CD4-positive, alpha-beta T cell treated with Interleukin-6 for 4 hours (primary cell): ENCODE data around the gene ZBED4.

ENCODE experiments used
- DNase-seq: peaks from one replicate; pipeline ENCODE4 v3.0.0-alpha.2; 2020; ENCODE audit warnings: mixed read lengths

The ZBED4 gene

DNA sequence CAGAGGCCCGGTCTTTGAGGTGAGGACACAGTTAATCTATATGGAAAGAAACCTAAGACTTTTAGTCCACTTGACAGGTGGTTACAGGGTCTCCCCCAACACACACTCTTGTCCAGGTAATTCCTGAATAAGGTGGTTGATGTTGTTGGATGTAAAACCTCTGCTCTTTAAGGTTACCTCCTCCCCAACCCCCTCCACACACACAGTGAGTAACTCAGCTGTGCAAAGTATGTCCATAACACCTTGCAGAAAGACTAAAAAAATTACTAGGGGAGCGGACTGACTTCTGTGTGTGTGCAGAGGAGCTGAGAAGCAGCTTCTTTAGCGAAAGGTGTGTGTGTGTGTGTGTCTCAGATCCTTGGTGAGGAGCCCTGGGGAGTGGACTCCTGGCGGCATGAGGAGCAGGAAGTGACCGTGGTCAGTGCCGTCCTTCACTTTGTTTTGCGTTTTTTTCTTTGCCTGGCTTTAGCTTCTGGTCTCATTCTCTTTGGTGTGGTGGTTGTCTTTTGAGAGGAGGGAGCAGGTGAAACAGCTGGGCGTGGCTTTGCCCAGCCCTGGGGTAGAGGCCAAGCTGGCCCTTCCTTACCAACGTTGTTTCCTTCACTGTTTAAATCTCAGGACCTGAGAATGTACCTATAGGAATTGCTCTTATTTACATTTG, 1.7 kb downstream of the ZBED4 start:
- DNase-seq, result no peak

DNA sequence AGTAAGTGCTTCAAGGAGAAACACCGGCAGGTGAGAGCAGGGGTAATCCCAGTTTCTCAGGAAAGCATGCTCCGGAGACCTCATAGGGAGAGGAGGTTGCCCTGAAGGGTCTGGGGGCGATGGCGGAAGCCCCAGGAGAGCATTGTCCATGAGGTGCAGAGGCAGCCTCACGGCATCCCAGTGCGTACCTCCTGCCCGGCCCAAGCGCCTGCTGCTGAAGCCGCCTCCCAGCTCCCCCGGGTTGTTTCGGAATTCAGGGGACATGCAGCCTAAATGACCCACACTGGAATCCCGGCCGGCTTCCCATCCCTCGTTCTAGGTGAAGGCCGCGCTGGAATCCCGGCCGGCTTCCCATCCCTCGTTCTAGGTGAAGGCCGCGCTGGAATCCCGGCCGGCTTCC, 2.7 kb downstream of the ZBED4 start:
- DNase-seq, result no peak

DNA sequence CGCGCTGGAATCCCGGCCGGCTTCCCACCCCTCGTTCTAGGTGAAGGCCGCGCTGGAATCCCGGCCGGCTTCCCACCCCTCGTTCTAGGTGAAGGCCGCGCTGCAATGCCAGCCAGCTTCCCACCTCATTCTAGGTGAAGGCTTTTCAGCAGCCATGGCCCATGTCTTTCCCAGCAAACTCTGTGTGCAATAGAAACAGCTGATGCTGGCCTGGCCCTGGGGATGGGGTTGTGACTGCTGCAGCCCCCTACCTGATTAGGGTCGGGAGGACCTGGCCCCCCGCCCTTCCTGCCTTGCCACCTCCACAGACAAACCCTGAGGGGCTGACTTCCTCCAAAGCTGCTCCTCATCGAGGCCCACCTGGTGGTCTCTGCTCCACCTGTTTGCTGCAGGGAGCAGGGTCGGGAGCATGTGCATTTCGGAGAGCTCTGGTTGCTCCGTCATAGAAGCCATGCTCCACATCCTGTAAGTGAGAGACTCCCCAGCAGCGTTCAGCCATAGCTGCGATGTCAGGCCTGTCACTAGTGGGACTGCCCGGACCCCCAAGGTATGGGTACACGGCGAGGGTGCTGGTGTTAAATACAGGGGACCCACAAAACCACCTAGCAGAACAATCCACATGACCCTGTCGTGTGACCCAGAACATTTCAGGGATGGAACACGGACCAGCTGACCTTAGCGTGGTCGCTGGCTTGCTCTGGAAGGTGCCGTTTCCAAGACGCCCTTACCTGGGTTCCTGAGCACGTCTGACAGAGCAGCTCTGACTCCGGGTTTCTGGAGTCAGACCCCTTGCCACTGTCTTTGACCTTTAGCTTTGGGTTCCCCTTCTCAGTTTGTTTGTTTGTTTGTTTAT, 3.3 kb downstream of the ZBED4 start:
- no peak for DNase-seq

DNA sequence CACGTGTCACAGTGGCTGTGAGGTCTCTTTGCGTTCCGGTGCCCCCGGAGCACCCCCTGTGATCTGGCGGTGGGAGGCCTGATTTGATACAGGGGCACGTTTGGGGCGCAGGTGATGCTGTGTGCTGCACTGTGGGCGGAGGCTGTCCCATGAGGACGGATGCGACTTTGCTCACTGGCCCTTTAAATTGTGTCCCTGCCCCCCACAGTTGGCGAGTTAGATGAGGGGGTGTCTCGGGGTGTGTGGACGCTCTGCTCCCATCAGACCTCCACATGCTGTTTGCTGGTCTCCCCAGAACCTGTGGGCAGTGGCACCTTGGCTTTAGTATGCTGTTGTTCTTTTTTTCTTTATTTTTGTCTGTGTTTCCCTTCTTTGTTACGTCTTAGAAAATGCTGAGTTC, 5.2 kb downstream of the ZBED4 start:
- no peak for DNase-seq

GRCh38 chr22:49861642-49862495, 8.2 kb downstream of the ZBED4 start:
- no peak for DNase-seq

DNA sequence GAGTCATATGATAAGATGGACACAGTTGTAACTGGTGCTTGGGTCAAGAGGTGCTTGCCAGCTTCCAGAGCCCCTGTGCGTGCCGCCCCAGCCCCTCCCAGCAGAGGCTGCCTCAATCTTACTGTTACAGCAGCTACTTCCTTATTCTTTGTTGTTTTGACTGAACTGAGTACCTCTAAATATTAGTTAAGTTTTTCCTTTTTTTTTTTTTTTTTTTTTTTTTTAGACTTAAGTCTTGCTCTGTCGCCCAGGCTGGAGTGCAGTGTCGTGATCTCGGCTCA, 8.8 kb downstream of the ZBED4 start:
- no peak for DNase-seq

DNA sequence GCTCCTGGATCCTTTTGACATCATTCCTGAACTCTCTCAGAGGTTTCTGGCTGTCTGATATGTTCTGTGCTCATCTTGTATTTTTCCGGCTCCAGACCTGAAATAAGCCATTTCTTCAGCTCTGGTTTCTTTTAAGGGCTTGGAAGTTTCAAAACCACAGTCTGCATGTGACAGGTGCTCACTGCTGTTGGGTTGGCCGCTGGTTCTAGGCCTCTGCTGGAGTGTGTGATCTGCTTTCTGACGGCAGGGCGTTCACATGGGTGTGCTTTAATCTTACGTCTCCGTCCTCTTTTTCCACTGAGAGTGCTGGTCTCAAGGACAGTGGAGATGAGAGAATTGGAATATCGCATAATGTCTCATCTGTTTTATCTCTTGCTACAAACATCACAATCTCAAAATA, 10.3 kb downstream of the ZBED4 start:
- DNase-seq, result no peak

DNA sequence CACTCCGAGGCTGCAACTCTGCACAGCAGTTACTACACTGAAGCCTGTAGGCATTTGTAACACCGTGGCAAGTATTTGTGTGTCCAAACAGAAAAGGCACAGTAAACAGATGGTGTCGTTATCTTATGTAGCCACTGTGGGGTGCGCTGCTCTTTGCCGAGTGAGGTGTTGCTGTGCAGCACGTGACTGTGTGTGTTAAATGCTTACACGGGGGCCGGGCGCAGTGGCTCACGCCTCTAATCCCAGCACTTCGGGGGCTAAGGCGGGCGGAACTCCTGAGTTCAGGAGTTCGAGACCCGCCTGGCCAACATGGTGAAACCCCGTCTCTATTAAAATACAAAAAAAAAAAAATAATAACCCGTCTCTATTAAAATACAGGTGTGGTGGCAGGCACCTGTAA, 11.5 kb downstream of the ZBED4 start:
- no peak for DNase-seq

DNA sequence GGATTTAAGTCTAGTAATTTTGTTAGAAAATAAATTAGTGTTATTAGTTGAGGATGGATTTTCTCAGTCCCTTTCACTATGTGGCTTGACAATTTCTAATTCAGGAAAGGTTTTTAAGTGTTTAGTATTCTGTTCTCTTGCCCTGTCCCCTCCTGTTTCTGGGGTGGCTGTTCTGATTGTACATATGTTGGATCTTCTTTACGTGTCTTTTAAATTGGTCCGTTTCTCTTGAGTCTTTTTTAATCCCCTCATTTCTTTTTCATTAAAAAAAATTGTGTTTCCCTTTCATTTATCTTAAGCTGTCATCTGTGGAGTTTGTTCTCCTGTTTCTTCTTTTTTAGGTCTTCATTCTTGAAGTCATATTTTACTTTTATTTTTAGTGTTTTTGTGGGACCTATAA, 12.5 kb downstream of the ZBED4 start:
- DNase-seq, result no peak

- DNase-seq, result no peak
Measured at GRCh38 chr22:49866646-49867045, 13.0 kb downstream of the ZBED4 start.

DNA sequence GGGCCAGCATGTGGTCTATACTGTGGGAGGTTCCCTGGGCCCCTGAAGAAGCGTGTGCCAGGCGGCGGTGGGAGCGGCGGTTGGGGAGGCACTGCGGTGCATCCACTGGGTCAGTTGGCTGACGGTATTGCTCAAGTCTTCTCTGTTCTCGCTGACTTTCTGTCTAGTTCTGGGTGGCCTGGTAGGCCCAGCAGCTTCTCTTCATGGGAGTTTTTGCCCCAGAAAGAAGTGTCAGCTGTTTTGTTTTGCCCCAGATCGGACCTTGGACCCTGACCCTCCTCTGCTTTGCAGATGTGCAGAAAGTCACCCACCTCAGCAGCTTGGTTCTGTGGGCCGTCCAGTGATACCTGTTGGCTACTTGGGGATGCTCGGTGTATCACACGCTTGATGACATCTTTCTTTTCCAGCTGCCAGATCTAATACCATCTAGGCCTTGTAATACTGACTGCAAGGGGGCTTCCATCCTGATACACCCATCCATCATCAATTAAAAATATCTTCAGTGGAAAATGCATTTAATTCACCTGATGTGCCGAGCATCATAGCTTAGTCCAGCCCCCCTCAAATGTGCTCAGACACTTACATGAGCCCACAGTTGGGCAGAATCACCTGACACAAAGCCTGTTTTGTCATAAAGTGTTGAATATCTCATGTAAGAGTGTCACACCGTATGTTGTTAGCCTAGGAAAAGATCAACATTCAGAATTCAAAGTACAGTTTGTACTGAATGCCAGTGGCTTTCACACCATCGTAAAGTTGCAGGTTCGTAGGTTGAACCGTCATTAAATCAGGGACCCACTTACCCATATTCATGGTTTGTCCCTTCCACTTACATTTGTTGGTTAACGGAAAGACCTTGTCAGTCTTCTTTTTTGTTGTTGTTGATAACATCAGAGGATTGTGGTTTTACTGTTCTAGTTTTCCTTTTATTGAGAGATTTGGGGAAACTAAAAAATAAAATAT, 13.9 kb downstream of the ZBED4 start:
- no peak for DNase-seq

DNA sequence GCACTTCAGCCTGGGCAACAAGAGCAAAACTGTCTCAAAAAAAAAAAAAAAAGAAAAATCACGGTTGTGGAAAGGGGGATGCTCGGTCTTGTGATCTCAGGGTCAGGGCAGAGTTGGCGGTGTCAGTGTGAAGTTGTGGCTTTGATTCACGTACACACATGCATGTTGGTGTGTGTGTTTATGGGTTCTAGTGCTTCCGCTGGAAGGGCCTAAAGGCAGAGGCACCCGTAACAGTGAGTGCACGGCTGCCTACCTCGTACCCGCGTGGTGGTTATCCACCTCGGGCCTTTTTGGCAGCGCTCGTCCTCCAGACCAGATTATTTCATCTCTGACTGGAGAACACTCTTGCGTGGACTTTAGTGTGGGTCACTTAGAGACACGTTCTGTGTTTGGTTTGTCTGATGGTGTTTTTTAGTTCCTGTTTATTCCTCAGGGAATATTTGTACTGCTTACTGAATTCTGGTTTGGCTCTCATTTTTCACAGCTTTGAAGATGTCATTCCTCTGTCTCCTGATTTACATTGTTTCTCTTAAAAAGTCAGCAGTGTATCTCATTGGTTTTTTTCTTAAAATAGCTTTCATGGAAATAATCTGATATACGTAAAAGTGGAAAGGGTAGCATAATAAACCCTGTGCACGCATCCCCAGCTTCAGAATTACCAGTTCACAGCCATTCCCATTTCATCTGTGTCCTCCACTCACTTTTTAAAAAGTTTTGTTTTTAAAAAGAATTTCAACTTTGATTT, 15.6 kb downstream of the ZBED4 start:
- DNase-seq, result no peak

GRCh38 chr22:49869845-49870712, 16.4 kb downstream of the ZBED4 start:
- DNase-seq, result peak; percentile 31

DNA sequence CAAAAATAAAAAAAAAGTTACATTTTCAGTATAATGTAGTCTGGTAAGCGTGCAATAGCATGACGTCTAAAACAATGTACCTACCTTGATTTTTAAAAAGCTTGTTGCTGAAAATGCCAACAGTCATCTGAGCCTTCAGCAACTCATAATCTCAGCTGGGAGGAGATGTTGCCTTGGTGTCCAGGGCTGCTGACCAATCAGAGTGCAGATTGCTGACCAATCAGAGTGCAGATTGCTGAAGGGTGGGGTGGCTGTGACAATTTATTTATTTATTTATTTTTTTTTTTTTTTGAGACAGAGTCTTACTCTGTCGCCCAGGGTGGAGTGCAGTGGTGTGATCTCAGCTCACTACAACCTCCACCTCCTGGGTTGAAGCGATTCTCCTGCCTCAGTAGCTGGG, 17.8 kb downstream of the ZBED4 start:
- DNase-seq, result no peak

DNA sequence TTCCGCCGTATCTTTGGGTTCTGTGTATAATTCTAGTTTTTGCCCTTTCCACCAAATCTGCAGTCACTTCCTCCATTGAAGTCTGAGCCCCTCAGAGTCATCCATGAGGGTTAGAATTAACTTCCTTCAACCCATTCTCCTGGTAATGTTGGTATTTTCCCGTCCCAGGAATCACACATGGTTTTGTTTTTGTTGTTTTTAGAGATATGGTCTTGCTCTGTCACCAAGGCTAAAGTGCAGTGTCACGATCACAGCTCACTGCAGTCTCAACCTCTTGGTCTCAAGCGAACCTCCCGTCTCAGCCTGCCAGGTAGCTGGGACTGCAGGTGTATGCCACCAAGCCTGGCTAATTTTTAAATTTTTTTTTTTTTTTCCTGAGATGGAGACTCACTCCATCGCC, 18.7 kb downstream of the ZBED4 start:
- DNase-seq, result no peak

DNA sequence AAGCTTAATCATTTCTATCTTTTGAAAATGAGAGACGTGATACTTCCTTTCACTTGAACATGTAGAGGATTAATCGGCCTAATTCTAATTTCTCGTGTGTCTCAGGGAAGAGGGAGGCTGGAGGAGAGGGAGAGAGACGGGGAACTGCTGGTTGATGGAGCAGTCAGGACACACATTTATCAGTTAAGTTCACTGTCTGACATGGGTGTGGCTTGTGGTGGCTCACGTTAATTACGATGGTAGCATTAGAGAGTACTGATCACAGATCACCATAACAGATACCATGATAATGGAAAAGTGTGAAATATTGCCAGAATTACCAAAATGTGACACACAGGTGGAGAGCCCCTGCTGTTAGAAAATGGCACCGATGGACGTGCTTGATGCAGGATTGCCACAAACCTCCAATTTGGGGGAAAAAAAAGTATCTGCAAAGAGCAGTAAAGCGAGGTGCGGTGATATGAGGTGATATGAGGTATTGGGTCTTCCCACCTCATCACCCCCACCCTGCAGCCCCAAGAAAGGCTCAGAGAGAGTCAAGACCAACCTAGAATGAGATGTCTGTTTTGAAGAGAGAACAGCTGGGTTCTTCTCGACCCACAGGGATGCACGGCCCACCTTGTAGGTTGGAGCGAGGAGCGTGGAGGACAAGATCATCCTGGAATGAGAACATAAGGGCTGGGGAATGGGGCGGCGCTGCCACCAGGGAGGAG, 19.7 kb downstream of the ZBED4 start:
- DNase-seq, result no peak

- no peak for DNase-seq
Measured at GRCh38 chr22:49877642-49878041, 24.0 kb downstream of the ZBED4 start.

DNA sequence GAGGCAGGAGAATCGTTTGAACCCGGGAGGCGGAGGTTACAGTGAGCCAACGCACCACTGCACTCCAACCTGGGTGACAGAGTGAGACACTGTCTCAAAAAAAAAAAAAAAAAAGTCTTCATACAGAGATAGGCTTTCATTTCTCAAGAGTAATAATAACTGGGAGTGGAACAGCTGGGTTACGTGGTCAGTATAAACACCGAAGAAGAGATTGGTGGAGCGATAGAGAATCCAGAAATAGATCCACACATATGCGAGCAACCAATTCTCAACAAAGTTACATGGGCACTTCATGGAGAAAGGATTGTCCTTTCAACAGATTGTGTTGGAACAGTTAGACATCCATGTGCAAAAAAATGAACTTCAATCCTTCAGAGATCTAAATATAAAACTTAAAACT, 24.6 kb downstream of the ZBED4 start:
- no peak for DNase-seq

DNA sequence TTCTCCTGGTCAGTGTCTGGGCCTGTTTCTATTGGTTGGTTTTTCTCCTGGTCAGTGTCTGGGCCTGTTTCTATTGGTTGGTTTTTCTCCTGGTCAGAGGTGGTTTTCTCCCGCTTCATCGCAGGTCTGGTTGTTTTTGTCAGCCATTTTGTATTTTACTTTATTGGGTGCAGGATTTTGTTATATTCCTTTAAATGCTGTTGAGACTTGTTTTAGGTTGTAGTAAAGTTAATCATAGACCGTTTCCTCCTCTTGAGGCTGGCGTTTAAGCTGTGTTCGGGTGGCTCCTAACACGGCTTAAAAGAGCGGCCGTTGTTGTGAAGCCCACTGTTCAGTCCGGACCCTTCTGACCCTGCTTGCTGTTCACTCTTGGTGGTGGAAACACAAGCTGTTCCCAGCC, 26.2 kb downstream of the ZBED4 start:
- DNase-seq, result no peak

- peak; percentile 15 for DNase-seq
Measured at GRCh38 chr22:49880281-49880680, 26.6 kb downstream of the ZBED4 start.
